Activated naive CD4-positive, alpha-beta T cell treated with anti-CD3 and anti-CD28 coated beads for 36 hours (primary cell): ENCODE results near the gene SEMA6D. TPM values are rescaled to one million over a fixed set of nuclear protein-coding genes. Genes with fewer than 3 reads are reported as not detected.

Source experiments
- CTCF ChIA-PET: fragments of 350-600 bp; sonication (Branson Sonifier 250); formaldehyde crosslinking; loops from one replicate; lab custom pipeline; 2021; ENCODE audit warnings: antibody characterized with exemption; lab: Charles Lee
- DNase-seq: peaks from one replicate; pipeline ENCODE4 v3.0.0-alpha.2; 2020
- H3K27ac Mint-ChIP-seq: one replicate; pipeline ENCODE4 v1.8.0; 2021; ENCODE audit warnings: mild to moderate bottlenecking, mixed read lengths
- H3K27me3 Mint-ChIP-seq: one replicate; pipeline ENCODE4 v1.8.0; 2021; ENCODE audit warnings: low read depth, mixed read lengths
- H3K36me3 Mint-ChIP-seq: one replicate; pipeline ENCODE4 v1.8.0; 2021; ENCODE audit warnings: low read depth, mixed read lengths
- H3K4me1 Mint-ChIP-seq: one replicate; pipeline ENCODE4 v1.8.0; 2021; ENCODE audit warnings: low read depth, mixed read lengths
- H3K4me3 Mint-ChIP-seq: one replicate; pipeline ENCODE4 v1.8.0; 2021; ENCODE audit warnings: mild to moderate bottlenecking, moderate library complexity, mixed read lengths
- H3K9me3 Mint-ChIP-seq: one replicate; pipeline ENCODE4 v1.8.0; 2021; ENCODE audit warnings: mixed read lengths
- intact Hi-C: fragments of 100-400 bp; cut with micrococcal nuclease; formaldehyde crosslinking; loops from one replicate; pipeline ENCODE4 v1.15.1; 2023
- total RNA-seq, 2 experiments: library from RNA; stranded (reverse); gene quantifications; one replicate each; pipeline ENCODE4 v1.2.3, GENCODE V29; 2021

SEMA6D gene, protein sequence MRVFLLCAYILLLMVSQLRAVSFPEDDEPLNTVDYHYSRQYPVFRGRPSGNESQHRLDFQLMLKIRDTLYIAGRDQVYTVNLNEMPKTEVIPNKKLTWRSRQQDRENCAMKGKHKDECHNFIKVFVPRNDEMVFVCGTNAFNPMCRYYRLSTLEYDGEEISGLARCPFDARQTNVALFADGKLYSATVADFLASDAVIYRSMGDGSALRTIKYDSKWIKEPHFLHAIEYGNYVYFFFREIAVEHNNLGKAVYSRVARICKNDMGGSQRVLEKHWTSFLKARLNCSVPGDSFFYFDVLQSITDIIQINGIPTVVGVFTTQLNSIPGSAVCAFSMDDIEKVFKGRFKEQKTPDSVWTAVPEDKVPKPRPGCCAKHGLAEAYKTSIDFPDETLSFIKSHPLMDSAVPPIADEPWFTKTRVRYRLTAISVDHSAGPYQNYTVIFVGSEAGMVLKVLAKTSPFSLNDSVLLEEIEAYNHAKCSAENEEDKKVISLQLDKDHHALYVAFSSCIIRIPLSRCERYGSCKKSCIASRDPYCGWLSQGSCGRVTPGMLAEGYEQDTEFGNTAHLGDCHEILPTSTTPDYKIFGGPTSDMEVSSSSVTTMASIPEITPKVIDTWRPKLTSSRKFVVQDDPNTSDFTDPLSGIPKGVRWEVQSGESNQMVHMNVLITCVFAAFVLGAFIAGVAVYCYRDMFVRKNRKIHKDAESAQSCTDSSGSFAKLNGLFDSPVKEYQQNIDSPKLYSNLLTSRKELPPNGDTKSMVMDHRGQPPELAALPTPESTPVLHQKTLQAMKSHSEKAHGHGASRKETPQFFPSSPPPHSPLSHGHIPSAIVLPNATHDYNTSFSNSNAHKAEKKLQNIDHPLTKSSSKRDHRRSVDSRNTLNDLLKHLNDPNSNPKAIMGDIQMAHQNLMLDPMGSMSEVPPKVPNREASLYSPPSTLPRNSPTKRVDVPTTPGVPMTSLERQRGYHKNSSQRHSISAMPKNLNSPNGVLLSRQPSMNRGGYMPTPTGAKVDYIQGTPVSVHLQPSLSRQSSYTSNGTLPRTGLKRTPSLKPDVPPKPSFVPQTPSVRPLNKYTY
- total RNA-seq: not detected

DNA sequence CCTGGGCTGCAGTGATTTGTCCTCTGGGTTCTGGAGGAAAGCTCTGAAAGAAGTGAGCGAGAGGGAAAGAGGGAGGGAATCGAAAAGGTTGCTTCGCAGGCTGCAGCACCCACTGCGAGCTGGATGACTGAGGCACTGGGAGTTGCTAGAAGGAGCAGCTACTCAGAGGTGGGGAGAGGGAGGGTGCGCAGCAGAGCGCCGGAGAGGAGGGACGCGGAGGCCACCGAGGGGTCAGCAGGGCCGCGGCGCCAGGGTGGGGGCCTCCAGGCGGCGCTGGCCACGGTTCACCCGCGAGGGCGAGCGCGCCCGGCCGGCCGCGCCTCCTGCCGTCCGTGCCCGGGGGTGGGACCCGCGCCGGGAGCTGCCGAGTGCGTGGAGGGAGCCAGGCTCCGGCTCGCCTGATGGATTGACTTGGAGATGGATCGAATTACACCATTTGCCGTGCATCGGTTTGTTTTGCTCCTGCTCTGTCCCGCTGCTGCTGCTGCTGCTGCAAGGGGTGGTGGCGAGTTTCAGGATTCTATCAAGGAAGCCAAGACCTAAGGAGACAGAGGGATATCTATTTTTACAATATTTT, at the start of gene SEMA6D:
Gene SEMA6D, plus strand, starts transcription at position 470 of the 577 bp plus-strand sequence. CDS start 42,294 bp downstream, outside the sequence.
- peaks cover 58% of the 10 kb centered on the region for H3K27me3 Mint-ChIP-seq
- peaks cover 8% of the 10 kb centered on the region for H3K4me1 Mint-ChIP-seq
- no peak for DNase-seq
- CTCF ChIA-PET: no interaction called here
- H3K27ac Mint-ChIP-seq: no peak within 1 kb of the TSS
- no peak within 1 kb of the TSS for H3K4me3 Mint-ChIP-seq
- intact Hi-C loops: no loop called here
- H3K9me3 Mint-ChIP-seq: no peaks in the 10 kb centered on the region
- no peaks in the 10 kb centered on the region for H3K36me3 Mint-ChIP-seq

DNA sequence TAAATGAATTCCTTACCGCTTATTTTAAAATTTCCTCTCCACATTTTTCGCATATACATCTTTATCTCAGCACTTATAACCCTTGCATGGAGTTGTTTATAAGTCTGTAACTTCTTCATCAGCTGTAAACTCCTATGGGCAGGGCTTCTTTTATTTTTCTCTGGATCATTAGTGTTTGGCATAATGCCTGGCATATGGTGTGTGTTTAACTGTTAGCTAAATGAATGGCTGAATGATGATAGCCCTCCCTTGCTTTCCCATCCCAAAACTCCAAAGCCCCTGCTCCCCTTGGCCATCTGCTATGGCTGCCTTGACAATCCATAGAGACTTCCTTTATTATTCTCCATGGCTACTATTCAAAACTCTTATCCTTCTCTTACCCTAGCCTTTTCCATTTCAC, 48.1 kb upstream of the SEMA6D start:
- Mint-ChIP-seq H3K27me3 (peaks cover 15% of the 10 kb centered on the region), H3K36me3 (no peaks in the 10 kb centered on the region), H3K4me1 (no peaks in the 10 kb centered on the region), H3K9me3 (peaks cover 1% of the 10 kb centered on the region), H3K27ac (no peak overlapping the region), H3K4me3 (no peak overlapping the region)
- intact Hi-C loops: no loop called here
- CTCF ChIA-PET: no interaction called here
- no peak for DNase-seq

DNA sequence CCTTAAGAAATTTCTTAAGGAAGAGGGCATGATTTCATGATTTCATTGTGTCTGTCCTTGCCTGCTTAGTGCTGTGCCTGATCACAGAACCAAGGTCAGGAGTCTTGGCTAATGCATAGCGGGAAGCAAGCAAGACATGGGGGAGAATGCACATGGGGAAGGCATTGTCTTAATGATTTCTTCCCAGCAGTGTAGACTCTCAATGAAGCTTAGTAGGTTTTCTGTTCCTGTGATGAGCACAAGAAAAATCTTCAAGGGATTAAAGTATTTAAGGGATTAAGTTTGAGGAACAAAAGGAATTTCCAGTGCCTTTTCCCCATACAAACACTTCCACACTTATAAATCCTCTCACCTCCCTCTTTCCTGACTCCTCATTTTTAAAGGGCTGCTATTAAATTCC, 46.9 kb upstream of the SEMA6D start:
- CTCF ChIA-PET: no interaction called here
- intact Hi-C loops: no loop called here

DNA sequence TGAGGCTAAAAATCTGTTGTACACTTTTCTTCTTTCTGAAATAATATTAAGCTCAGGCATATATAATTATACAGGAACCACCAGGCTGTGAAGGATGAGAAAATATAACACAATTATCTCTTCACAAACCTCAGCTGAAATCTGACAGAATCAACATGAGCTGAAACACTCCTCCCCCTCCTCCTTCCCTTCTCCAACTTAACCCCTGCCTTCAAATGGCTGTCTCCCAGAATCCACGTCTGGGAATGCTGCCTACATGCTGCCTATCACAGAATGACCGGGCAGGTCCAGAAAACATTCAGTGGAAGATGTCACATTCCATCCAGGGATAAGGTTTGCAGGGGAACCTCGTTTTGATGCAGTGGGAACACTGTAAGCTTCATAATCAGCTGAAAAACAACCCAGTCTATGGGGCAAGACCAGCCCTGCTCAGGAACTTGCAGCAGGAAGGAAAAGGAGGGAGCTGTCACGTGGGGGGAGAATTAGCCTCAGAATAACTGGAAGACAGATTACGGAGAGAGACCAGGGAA, 44.0 kb upstream of the SEMA6D start:
- CTCF ChIA-PET: no interaction called here
- no peaks in the 10 kb centered on the region for H3K4me1 Mint-ChIP-seq
- H3K27me3 Mint-ChIP-seq: peaks cover 17% of the 10 kb centered on the region
- H3K4me3 Mint-ChIP-seq: no peak overlapping the region
- H3K36me3 Mint-ChIP-seq: no peaks in the 10 kb centered on the region
- H3K27ac Mint-ChIP-seq: no peak overlapping the region
- DNase-seq: no peak
- intact Hi-C loops: no loop called here
- H3K9me3 Mint-ChIP-seq: no peaks in the 10 kb centered on the region

More for the DNA sequence above, 46.9 kb upstream of the SEMA6D start:
- DNase-seq: no peak
- H3K4me3 Mint-ChIP-seq: no peak overlapping the region
- H3K9me3 Mint-ChIP-seq: no peaks in the 10 kb centered on the region
- H3K27me3 Mint-ChIP-seq: peaks cover 15% of the 10 kb centered on the region
- H3K27ac Mint-ChIP-seq: no peak overlapping the region
- H3K4me1 Mint-ChIP-seq: no peaks in the 10 kb centered on the region
- no peaks in the 10 kb centered on the region for H3K36me3 Mint-ChIP-seq

DNA sequence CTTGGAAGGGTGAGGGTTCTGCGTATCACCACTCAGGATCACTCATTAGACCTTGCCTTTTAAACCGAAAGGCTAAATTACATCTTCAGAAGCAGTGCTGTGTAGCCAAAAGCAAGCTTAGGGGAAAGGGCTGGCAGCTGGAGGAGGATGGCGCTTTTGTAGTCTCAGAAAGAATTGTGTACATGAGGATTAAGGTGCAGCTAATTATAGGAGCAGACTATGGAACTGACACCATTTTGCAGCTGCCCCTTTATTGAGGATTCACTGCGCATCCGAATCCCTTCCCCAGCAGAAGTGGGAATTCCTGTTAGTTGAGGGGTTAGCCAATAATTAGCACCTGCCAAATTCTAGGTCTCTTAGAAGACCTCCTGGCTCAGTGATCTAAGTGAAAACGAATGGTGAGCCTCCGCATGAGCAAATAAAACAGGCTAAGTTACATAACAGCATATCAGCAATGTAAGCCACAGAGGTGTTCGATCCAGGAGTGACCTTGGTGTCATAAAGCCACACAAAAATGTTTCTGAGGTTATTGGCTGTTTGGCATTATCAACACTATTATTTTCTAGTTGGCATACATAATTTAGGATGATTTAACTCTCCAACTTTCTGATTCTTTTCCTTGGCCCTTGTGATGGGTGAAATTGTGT, 42.6 kb upstream of the SEMA6D start:
- CTCF ChIA-PET: no interaction called here
- no peaks in the 10 kb centered on the region for H3K4me1 Mint-ChIP-seq
- H3K4me3 Mint-ChIP-seq: no peak overlapping the region
- no peaks in the 10 kb centered on the region for H3K36me3 Mint-ChIP-seq
- no peak for DNase-seq
- H3K9me3 Mint-ChIP-seq: no peaks in the 10 kb centered on the region
- no peak overlapping the region for H3K27ac Mint-ChIP-seq
- H3K27me3 Mint-ChIP-seq: peaks cover 17% of the 10 kb centered on the region
- intact Hi-C loops: no loop called here

DNA sequence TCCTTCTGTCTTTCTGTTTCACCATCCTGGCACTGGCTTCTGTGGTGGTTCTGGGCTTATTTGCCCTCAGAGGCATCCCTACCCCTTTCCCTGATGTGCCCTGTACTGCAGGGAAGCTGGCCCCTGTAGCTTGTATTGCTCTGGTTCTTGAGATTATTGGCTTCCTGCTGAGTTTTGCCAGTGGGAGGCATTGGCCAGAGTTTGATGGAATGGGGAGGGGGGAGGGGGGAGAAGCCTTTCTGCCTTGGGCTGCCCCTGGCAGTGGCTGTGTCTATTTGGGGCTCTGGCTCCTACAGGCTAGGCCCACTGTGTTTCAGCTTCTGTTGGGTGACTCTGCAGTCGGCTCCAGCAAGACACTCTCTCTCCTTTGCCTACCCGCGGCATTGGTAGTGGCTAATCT, 41.6 kb upstream of the SEMA6D start:
- intact Hi-C loops: no loop called here
- H3K36me3 Mint-ChIP-seq: no peaks in the 10 kb centered on the region
- H3K4me1 Mint-ChIP-seq: no peaks in the 10 kb centered on the region
- peaks cover 17% of the 10 kb centered on the region for H3K27me3 Mint-ChIP-seq
- no peak overlapping the region for H3K4me3 Mint-ChIP-seq
- H3K9me3 Mint-ChIP-seq: no peaks in the 10 kb centered on the region
- CTCF ChIA-PET: no interaction called here
- no peak for DNase-seq
- no peak overlapping the region for H3K27ac Mint-ChIP-seq

DNA sequence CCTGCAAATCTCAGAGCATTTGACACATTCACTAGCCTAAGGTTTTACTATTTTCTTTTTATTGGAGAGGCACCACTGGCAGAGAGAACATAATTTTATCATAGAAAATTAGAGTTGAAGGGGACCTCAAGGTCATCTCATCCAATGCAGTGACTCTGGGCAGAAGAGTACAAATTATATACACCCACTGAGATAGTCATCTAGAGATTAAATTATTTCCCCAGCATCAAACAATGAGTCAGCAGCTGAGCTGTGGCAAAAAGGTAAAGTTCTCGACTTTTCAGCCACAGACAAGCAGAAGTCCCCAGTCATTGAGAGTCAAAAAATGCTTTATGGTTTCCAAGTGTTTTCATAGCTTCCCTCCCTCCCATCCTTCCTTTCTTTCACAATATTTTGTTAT, 39.3 kb upstream of the SEMA6D start:
- intact Hi-C loops: no loop called here
- Mint-ChIP-seq H3K27me3 (peaks cover 9% of the 10 kb centered on the region), H3K27ac (no peak overlapping the region), H3K4me3 (no peak overlapping the region), H3K4me1 (no peaks in the 10 kb centered on the region), H3K9me3 (no peaks in the 10 kb centered on the region), H3K36me3 (no peaks in the 10 kb centered on the region)
- CTCF ChIA-PET: interaction anchor here (0.6 to 0.7 kb wide), 2 partner anchors 180 to 358 kb away, joined by 3 to 9 read pairs; no protein-coding TSS in a partner anchor
- DNase-seq: no peak

DNA sequence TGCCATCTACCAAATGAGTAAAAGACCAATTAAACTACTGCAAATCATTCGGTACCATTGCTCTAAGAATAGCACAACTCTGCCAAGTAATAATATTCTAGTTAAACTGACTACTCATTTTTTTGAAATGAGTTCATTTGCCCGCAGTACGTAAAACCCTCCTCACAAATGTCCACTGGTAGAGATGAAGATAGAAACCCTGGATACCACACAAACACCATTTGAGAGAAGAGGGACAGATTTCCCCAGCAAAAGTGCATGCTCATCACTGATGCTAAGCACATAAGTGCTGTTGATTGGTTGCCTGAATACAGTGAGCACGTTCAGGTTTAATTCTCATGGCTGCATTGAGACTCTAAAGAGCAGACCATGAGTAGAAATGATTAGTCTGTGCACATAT, 34.6 kb upstream of the SEMA6D start:
- peaks cover 2% of the 10 kb centered on the region for H3K9me3 Mint-ChIP-seq
- DNase-seq: no peak
- no peak overlapping the region for H3K4me3 Mint-ChIP-seq
- no peaks in the 10 kb centered on the region for H3K4me1 Mint-ChIP-seq
- no peaks in the 10 kb centered on the region for H3K36me3 Mint-ChIP-seq
- no peaks in the 10 kb centered on the region for H3K27me3 Mint-ChIP-seq
- no peak overlapping the region for H3K27ac Mint-ChIP-seq
- intact Hi-C loops: no loop called here
- CTCF ChIA-PET: no interaction called here

DNA sequence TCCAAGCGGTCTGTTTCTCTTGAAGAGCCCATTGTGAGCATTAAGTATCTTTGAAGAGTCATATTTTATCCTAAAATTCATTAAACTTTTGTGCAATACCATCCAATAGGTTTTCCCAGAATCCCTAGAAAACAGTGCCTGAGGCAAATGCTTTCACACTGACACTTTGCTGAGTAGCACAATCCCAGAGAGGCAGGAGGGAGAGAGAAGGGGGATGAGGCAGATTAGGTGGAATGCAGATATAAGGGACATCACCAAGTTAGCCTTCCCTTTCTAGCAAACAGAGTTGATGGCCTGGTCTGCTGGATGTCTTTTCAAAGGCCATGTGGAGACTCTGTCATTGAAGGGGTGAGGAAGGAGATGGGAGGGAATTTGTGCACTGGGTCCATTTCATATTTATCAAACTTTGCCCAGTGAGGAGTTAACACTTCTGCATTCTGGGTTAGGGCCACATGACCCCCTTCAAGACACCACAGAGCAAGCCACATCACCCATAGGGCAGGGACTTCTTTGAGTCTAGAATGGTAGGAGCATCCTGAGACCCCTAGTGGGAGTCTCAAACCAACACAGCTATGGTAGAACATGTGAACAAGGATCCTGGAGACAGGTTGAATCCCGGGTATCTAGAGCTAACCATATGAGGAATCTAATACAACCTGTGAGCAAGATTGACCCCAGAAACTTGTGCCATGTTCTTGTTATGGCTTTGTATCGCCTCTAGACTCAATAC, 32.0 kb upstream of the SEMA6D start:
- H3K4me1 Mint-ChIP-seq: no peaks in the 10 kb centered on the region
- peaks cover 2% of the 10 kb centered on the region for H3K9me3 Mint-ChIP-seq
- no peak for DNase-seq
- no peak overlapping the region for H3K4me3 Mint-ChIP-seq
- no peaks in the 10 kb centered on the region for H3K36me3 Mint-ChIP-seq
- intact Hi-C loops: no loop called here
- peaks cover 2% of the 10 kb centered on the region for H3K27me3 Mint-ChIP-seq
- CTCF ChIA-PET: no interaction called here
- H3K27ac Mint-ChIP-seq: no peak overlapping the region

DNA sequence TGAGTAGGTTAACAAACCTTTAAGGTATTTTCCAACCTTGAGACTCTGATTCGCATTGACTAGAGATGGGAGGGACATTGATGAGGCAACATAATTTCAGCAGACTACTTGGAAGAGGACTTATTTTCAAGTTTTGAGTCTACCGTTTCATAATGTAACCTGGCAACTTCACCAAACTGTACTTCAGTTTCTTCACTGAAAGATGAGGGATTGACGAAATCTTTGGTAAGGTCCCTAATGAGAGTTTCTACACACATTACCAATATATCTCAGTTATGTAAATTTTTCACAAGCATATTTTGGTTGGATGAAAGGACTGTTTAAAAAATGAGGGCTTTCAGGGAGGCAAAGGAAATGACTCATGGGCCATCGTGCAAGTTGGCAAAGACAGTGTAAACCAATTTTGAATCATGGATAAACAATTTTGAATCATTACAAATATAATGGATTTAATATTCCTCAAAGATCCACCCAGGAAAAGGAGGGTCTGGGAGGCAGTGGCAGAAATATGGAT, 28.7 kb upstream of the SEMA6D start:
- Mint-ChIP-seq H3K27ac (no peak overlapping the region), H3K4me1 (no peaks in the 10 kb centered on the region), H3K4me3 (no peak overlapping the region), H3K36me3 (no peaks in the 10 kb centered on the region), H3K9me3 (peaks cover 2% of the 10 kb centered on the region), H3K27me3 (peaks cover 2% of the 10 kb centered on the region)
- intact Hi-C loops: no loop called here
- CTCF ChIA-PET: no interaction called here
- no peak for DNase-seq

DNA sequence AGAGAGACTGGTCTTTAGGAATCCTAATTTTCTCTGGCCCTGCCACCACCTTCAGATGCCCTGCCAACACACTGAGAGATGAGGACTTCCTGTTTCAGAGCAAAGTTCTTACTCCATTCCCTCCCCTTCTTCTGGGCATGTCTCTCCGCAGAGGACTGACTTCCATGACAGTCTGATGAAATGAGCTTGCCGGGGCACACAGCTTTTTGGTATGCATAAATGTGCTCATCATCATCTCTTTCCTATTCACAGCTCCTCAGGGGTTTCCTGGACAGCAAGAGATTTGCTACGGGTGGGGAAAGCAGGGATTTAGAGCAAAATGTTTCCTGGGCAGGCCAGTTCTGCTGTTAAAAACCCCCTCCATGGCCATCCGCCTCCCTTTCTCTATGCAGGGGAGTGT, 27.6 kb upstream of the SEMA6D start:
- no peaks in the 10 kb centered on the region for H3K36me3 Mint-ChIP-seq
- DNase-seq: no peak
- H3K9me3 Mint-ChIP-seq: peaks cover 2% of the 10 kb centered on the region
- H3K27me3 Mint-ChIP-seq: peaks cover 2% of the 10 kb centered on the region
- H3K4me3 Mint-ChIP-seq: no peak overlapping the region
- CTCF ChIA-PET: no interaction called here
- H3K27ac Mint-ChIP-seq: no peak overlapping the region
- H3K4me1 Mint-ChIP-seq: no peaks in the 10 kb centered on the region
- intact Hi-C loops: no loop called here
